Stimulated activated CD4-positive, alpha-beta T cell treated with anti-CD3 and anti-CD28 coated beads, Interleukin-4, amount 100 ng/mL, for 24 hours (primary cell): Measurements from ENCODE around the gene HTR4.
A peak's percentile ranks its signal among the peaks of the same experiment; 100 is the strongest.

Source experiments
- DNase-seq: peaks from one replicate; pipeline ENCODE4 v3.0.0-alpha.2; 2020

Gene HTR4

GRCh38 chr5:148660346-148660660 is 6.0 kb upstream of the HTR4 start:
- DNase-seq = no peak

GRCh38 chr5:148659641-148660345 is 5.5 kb upstream of the HTR4 start:
- no peak for DNase-seq

- no peak for DNase-seq
These were observed 964 bp downstream of the HTR4 start for GRCh38 chr5:148653291-148653835.

- DNase-seq = no peak
These were observed 2.8 kb downstream of the HTR4 start for GRCh38 chr5:148651528-148651927.

GRCh38 chr5:148645527-148645926 is 8.8 kb downstream of the HTR4 start:
- DNase-seq = no peak

- no peak for DNase-seq
These were observed 12.6 kb downstream of the HTR4 start for GRCh38 chr5:148641735-148642134.

- no peak for DNase-seq
These were observed 13.9 kb downstream of the HTR4 start for GRCh38 chr5:148640471-148640870.

- no peak for DNase-seq
These were observed 15.2 kb downstream of the HTR4 start for GRCh38 chr5:148639081-148639480.

- DNase-seq = no peak
These were observed 18.0 kb downstream of the HTR4 start for GRCh38 chr5:148636353-148636752.

- no peak for DNase-seq
These were observed 18.8 kb downstream of the HTR4 start for GRCh38 chr5:148635321-148636083.

- DNase-seq = no peak
These were observed 21.3 kb downstream of the HTR4 start for GRCh38 chr5:148633067-148633377.

GRCh38 chr5:148632255-148633066 is 21.9 kb downstream of the HTR4 start:
- DNase-seq = no peak

GRCh38 chr5:148626986-148627385 is 27.3 kb downstream of the HTR4 start:
- no peak for DNase-seq

- DNase-seq = no peak
These were observed 28.2 kb downstream of the HTR4 start for GRCh38 chr5:148626081-148626613.

GRCh38 chr5:148625250-148625649 is 29.1 kb downstream of the HTR4 start:
- no peak for DNase-seq

- no peak for DNase-seq
These were observed 30.6 kb downstream of the HTR4 start for GRCh38 chr5:148623741-148624140.

- DNase-seq = no peak
These were observed 31.2 kb downstream of the HTR4 start for GRCh38 chr5:148623101-148623500.

- DNase-seq = peak; percentile 11
These were observed 33.6 kb downstream of the HTR4 start for GRCh38 chr5:148620696-148621095.

GRCh38 chr5:148620091-148620490 is 34.2 kb downstream of the HTR4 start:
- DNase-seq = no peak

- no peak for DNase-seq
These were observed 34.8 kb downstream of the HTR4 start for GRCh38 chr5:148619484-148619883.

- DNase-seq = no peak
These were observed 38.6 kb downstream of the HTR4 start for GRCh38 chr5:148615644-148616275.

GRCh38 chr5:148607406-148607805 is 46.9 kb downstream of the HTR4 start:
- no peak for DNase-seq

- DNase-seq = no peak
These were observed 48.0 kb downstream of the HTR4 start for GRCh38 chr5:148606296-148606695.
